ENCODE results near the gene ARHGEF3.

Gene ARHGEF3

GRCh38 chr3:56801662-56802377 lies at the start of gene ARHGEF3:
ARHGEF3 (minus strand) TSS chr3:56801949; CDS start chr3:56801798, 151 bp downstream.
- peak; percentile 81 to 85 for DNase-seq

DNA sequence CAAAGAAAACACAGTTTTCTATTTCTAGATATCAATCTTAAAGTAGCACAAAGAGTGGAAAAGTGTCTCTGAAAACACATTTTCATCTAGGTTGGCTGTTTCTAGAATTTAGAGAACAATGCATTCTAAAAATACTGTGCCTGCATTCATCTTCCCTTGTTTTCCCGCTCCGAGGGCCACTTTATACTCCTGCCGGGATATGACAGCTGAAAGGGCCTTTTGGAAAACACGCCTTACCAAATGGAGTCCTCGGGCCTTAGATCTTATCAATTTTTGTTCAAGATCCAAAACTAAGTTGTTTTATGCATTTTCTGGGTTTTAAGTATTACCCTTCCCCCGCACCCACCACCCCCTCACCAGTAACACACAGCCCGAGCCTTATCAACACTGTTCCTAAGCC lies 47.9 kb upstream of the ARHGEF3 start:
- DNase-seq = no peak

GRCh38 chr3:56845505-56845904 lies 43.8 kb upstream of the ARHGEF3 start:
- no peak for DNase-seq

DNA sequence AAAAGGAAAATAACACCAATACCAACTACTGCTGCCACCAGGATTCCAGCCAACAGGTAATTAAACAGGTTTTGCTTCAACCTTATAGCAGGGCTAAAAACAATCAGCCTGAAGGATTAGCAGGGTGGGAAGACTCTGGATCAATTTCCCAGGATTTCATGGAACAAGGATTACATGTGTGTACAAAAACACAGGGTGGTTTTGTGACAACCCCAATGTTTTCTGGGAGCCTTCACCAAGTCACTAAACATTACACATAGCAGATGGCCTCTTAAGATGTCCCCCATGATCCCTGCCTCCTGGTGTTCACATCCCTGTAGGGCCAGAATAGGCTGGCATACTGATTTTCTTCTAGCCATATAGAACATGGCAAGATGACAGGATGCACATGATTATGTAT lies 42.8 kb upstream of the ARHGEF3 start:
- no peak for DNase-seq

DNA sequence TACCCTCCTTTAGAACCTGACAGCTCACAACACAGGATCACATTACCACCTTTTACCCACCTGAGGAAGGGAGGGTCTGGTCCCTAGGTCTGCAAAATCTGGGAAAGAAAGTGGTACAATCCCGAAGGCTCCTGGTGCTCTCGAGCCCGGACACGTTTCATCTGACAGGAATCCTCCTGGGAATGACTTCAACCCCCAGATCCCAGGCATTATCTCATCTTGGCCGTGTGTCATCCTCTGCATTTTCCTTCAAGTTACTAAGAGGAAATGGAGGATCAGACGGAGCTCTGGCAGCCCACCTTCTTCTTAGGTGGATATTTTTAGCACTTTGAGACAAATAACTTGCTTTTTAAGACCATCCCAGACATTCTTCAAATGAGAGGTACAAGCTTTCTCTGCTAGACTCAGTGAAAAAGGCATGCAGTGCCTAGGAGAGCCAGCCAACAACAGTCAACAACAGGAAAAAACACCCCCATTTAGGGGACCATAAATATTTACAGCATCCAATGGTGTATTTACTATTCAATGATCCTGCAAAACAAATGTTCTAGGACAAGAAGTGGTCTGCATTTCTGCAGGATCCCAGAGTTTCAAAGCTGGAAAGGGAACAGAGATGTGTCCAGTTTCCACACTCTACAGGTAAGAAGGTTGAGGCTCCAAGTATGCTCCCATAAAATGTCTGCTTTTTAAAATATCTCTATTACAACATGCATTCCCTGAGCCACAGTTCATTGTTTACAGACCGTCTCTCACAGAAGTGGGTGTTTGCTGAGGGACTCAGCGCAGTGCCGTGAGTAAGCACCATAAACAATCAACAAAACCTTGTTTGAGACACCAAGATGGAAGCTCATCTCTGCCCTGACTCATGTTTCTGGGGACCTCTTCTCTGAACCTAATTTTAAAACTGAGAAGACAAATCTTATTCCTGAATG lies 38.3 kb upstream of the ARHGEF3 start:
- DNase-seq = no peak

- DNase-seq = no peak
Observed at GRCh38 chr3:56838448-56838847, 36.7 kb upstream of the ARHGEF3 start.

- DNase-seq = no peak
Observed at GRCh38 chr3:56837196-56837955, 35.6 kb upstream of the ARHGEF3 start.

GRCh38 chr3:56836276-56837163 lies 34.8 kb upstream of the ARHGEF3 start:
- no peak for DNase-seq

DNA sequence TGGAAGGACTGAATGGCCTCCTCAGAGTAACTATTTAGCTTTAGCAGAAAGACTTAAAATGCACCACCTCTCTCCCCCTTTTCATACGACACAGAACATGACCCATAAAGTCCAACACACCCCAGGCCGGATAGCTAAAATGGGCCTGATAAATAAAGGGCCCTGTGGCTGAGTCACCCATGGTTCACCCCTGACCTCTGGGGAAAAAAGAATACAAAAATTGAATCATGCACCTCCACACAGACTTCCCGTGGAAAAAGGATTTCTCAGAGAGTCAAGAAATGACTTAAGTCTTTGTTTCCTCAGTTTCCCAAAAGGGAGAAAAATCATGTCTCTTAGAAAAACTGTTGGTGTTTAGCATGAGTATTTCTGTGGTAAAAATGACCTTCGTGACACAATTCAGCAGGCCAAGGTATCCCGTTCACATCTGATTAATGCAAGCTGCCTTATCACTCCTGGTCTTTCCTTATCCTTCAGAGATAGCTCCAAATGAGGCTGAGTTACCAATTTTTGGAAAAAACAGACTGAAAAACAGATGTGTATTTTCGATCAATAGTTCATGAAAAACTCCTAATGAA lies 34.0 kb upstream of the ARHGEF3 start:
- DNase-seq = no peak

- no peak for DNase-seq
Observed at GRCh38 chr3:56833536-56833935, 31.8 kb upstream of the ARHGEF3 start.

GRCh38 chr3:56833022-56833421 lies 31.3 kb upstream of the ARHGEF3 start:
- no peak for DNase-seq

DNA sequence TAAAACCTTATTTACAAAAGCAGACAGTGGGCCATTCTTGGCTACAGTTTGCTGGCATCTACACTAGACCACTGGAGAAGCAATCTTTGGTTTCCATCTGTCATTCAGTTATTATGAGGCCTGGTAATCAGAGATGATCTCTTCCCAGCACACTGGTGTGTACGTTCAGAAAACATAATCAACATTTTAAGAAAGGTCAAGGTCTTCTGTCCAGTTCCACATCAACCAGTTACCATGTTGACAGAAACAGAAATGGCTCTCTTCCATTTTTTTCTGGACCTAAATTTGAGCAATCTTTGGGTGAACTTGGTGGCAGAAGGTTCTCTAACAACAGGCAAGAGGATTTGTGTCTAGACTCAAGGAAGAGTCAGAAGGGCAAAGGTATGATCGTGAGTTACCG lies 29.8 kb upstream of the ARHGEF3 start:
- no peak for DNase-seq

- DNase-seq = no peak
Observed at GRCh38 chr3:56830884-56831283, 29.1 kb upstream of the ARHGEF3 start.

GRCh38 chr3:56829533-56829932 lies 27.8 kb upstream of the ARHGEF3 start:
- no peak for DNase-seq

DNA sequence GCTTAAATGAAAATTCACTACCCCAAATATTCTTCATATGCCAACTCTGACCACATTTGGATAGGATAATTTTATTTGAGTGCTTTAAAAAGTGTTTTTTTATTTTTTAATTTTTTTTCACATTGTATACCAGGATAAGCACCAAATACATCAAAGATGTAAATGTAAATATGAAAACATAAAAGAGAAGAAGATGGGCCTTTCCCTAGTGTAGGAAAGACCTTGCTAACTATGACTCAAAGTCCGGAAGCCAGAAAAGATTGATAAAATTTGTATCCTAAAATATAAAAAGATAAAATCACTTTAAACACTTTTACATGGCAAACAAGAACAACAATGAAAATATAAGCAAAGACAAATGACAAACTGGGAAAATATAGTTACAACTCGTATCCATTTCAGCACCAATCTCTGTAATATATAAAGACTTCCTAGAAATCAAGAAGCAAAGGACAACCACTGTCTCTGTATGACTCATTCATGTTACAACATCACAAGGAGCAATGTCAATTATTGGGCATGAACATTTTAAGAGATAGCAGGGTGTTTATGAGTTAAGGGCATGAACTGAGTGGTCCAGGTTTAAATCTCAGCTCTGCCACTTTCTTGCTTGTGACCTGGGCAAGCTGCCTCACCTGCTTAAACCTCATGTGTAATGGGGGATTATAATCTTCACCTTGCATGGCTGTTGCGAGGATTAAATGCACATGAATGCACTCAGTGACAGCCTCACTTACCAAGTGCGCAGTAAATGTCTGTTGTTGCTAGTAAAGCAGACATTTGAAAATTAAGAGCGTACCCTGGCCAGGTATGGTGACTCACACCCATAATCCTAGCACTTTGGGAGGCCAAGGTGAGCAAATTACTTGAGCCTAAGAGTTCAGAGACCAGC lies 25.3 kb upstream of the ARHGEF3 start:
- peak; percentile 50 to 65 for DNase-seq

GRCh38 chr3:56825567-56826438 lies 24.1 kb upstream of the ARHGEF3 start:
- DNase-seq = peak in 1 of 2 donors; percentile 17

- DNase-seq = no peak
Observed at GRCh38 chr3:56823984-56824703, 22.4 kb upstream of the ARHGEF3 start.

DNA sequence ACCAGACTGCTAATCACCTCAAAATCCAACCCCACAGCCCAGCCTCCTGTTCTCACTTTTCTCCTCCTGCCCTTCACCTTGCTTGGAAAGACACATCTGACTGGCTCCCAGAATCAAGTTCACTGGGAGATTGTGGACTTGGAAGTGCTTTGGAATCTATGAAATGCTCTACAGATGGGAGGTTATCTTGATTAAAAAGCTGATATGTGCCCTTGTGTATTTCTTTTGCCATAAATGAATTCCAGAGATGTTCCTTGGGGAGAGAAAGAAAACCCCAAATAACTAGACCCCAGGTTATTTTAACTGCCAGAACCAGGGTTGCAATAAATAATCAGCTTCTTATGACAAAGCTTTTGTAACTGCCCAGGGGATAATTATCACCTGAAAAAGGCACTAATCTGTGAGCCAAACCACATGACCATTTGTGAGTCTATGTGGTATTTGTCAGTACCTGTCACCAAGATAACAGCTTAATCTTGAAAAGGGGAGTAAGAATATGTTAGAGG lies 21.7 kb upstream of the ARHGEF3 start:
- DNase-seq = no peak

- no peak for DNase-seq
Observed at GRCh38 chr3:56822501-56822900, 20.8 kb upstream of the ARHGEF3 start.
